B cell (primary cell): ENCODE results near the gene ATP23. TPM values are rescaled to one million over a fixed set of nuclear protein-coding genes. Genes with fewer than 3 reads are reported as not detected.

Source experiments
- ATAC-seq: fragments of 200-7000 bp; cut with Tn5 transposase; one replicate; pipeline ENCODE4 v1.10.0; 2021; ENCODE audit warnings: low read depth, mild to moderate bottlenecking, moderate number of reproducible peaks, moderate library complexity
- CTCF ChIA-PET: fragments of 350-600 bp; sonication (Branson Sonifier 250); formaldehyde crosslinking; loops from one replicate; lab custom pipeline; 2021; ENCODE audit warnings: antibody characterized with exemption, inconsistent platforms; lab: Charles Lee
- POLR2A ChIA-PET: fragments of 350-600 bp; sonication (Branson Sonifier 250); formaldehyde crosslinking; loops from one replicate; lab custom pipeline; 2021; ENCODE audit warnings: antibody characterized with exemption; lab: Charles Lee
- DNase-seq: peaks from one replicate; pipeline ENCODE4 v3.0.0; 2013
- H2AFZ ChIP-seq: 2 replicates; pipeline ENCODE4 v1.6.1; 2012; ENCODE audit warnings: mild to moderate bottlenecking, low read depth, low read length; ENCODE audit not compliant: insufficient read depth, poor library complexity, severe bottlenecking
- H3K27ac ChIP-seq, 2 donors: 1 replicate in 1 of 2; 2 replicates in 1 of 2; pipeline ENCODE4 v1.5.1; 2012 to 2013; ENCODE audit warnings: low read length in 2 of 2, mild to moderate bottlenecking in 2 of 2, moderate library complexity in 1 of 2
- H3K27me3 ChIP-seq, 4 experiments: fragments of 200-600 bp in 1 of 4; sonication (generic) in 1 of 4; replicated peaks in 1 of 4; 1 replicate in 2 of 4; 2 replicates in 2 of 4; pipeline versions ENCODE4 v1.6.1 to v1.7.0; 2013 to 2016; ENCODE audit warnings: low read length in 3 of 4, mild to moderate bottlenecking in 2 of 4, mixed read lengths in 1 of 4, moderate library complexity in 1 of 4; ENCODE audit not compliant: insufficient read depth in 4 of 4, control insufficient read depth in 3 of 4; ENCODE audit errors: control extremely low read depth in 1 of 4
- H3K36me3 ChIP-seq, 2 experiments: replicated peaks in 1 of 2; 1 replicate in 1 of 2; 2 replicates in 1 of 2; pipeline versions ENCODE4 v1.6.1 to v1.7.1; 2013; ENCODE audit warnings: low read length in 1 of 2; ENCODE audit not compliant: insufficient read depth in 2 of 2, control insufficient read depth in 1 of 2; ENCODE audit errors: control extremely low read depth in 1 of 2, extremely low read depth in 1 of 2
- H3K4me1 ChIP-seq, 2 donors: fragments of 200-600 bp in 1 of 2; sonication (generic) in 1 of 2; 1 replicate in 1 of 2; 2 replicates in 1 of 2; pipeline versions ENCODE4 v1.5.1 to v1.6.1; 2013 to 2017; ENCODE audit warnings: low read length in 2 of 2; ENCODE audit not compliant: control insufficient read depth in 2 of 2, insufficient read depth in 2 of 2
- H3K4me2 ChIP-seq: replicated peaks from 2 replicates; pipeline ENCODE3; 2012; ENCODE audit warnings: mild to moderate bottlenecking, low read depth, low read length; ENCODE audit not compliant: poor library complexity, severe bottlenecking
- H3K4me3 ChIP-seq, 5 experiments: fragments of 200-600 bp in 1 of 5; sonication (generic) in 1 of 5; 1 replicate in 3 of 5; 2 replicates in 2 of 5; pipeline versions ENCODE4 v1.5.1 to v1.7.0; 2011 to 2016; ENCODE audit warnings: low read length in 4 of 5, mild to moderate bottlenecking in 4 of 5, low read depth in 2 of 5, control low read depth in 1 of 5, moderate library complexity in 1 of 5; ENCODE audit not compliant: insufficient read depth in 1 of 5; ENCODE audit errors: control extremely low read depth in 1 of 5, extremely low read depth in 1 of 5
- H3K79me2 ChIP-seq: fragments of 200-600 bp; sonication (generic); one replicate; pipeline ENCODE4 v1.6.0; 2016; ENCODE audit warnings: low read length; ENCODE audit not compliant: control insufficient read depth, insufficient read depth
- H3K9ac ChIP-seq: fragments of 200-600 bp; sonication (generic); 2 replicates; pipeline ENCODE4 v1.6.1; 2017; ENCODE audit warnings: mild to moderate bottlenecking, low read length, moderate library complexity
- H3K9me3 ChIP-seq, 3 donors: one replicate each; pipeline versions ENCODE4 v1.6.1 to v1.7.1; 2013; ENCODE audit warnings: low read length in 2 of 3; ENCODE audit not compliant: control insufficient read depth in 2 of 3, insufficient read depth in 1 of 3; ENCODE audit errors: control extremely low read depth in 1 of 3
- H4K20me1 ChIP-seq: 2 replicates; pipeline ENCODE4 v1.6.0; 2012; ENCODE audit warnings: mild to moderate bottlenecking, low read length; ENCODE audit not compliant: insufficient read depth, control insufficient read depth, poor library complexity, severe bottlenecking
- H3K27ac Mint-ChIP-seq: one replicate; pipeline ENCODE4 v1.8.0; 2021; ENCODE audit warnings: mixed read lengths
- H3K27me3 Mint-ChIP-seq: one replicate; pipeline ENCODE4 v1.8.0; 2021; ENCODE audit warnings: mixed read lengths
- H3K4me1 Mint-ChIP-seq: one replicate; pipeline ENCODE4 v1.8.0; 2021; ENCODE audit warnings: mixed read lengths
- H3K4me3 Mint-ChIP-seq: one replicate; pipeline ENCODE4 v1.8.0; 2021; ENCODE audit warnings: mixed read lengths
- H3K9me3 Mint-ChIP-seq: one replicate; pipeline ENCODE4 v1.8.0; 2022; ENCODE audit warnings: mixed read lengths; ENCODE audit not compliant: insufficient read depth
- EZH2 ChIP-seq: IDR thresholded peaks from 2 replicates; pipeline ENCODE4 v1.6.1; 2012; ENCODE audit warnings: borderline replicate concordance, low read depth, mild to moderate bottlenecking, moderate library complexity, low read length; ENCODE audit not compliant: insufficient read depth, poor library complexity, severe bottlenecking
- WGBS: methylation state at CpG from one replicate; pipeline ENCODE4 v1.1.5; 2013; ENCODE audit warnings: missing lambda C conversion rate; ENCODE audit not compliant: insufficient coverage; 5-methylcytosine and 5-hydroxymethylcytosine counted together
- intact Hi-C: fragments of 100-400 bp; cut with micrococcal nuclease; formaldehyde crosslinking; loops from one replicate; pipeline ENCODE4 v1.10.0; 2022
- polyA plus RNA-seq: library from polyadenylated mRNA; depleted of rRNA; stranded (reverse); fragments of >200 nt; gene quantifications from 2 replicates; pipeline ENCODE4 v1.2.3, GENCODE V29; 2012
- total RNA-seq, 2 donors: library from RNA; stranded (reverse); fragments of 120-200 nt in 1 of 2; gene quantifications; 1 replicate in 1 of 2; 2 replicates in 1 of 2; pipeline versions ENCODE4 v1.2.3 to v1.2.4, GENCODE V29; 2013 to 2022
- TF ChIP-seq, protein P1 (sequence below): fragments of 200-600 bp; IDR thresholded peaks from one replicate; pipeline ENCODE4 v1.8.0; 2022; ENCODE audit warnings: antibody characterized with exemption, mild to moderate bottlenecking

ATP23 gene
- total and polyA plus RNA-seq, 2 donors (not counting 1 experiment from before 2014, with no cell fraction given), result 6.2 to 16.3 TPM

DNA sequence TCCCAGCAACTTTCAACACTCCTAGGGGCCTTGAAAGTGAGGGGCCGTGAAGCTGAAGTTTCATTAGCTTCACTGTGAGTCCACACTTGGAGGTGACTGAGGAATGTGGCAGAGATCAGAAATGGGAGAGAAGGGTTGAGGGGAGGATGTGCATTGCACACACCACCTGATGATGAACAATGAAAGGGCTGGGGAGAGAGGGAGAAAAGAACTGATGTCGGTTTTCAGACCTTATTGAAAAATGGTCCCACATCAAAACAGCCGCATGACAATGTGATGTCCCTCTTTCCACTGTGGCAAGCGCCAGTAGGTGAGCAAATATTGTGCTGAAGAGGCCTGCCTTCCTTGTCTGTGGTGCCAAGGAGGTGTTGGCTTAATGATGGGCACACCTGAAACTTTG is 32.3 kb upstream of the ATP23 start:
- H3K27ac Mint-ChIP-seq, result no peak overlapping the region
- ChIA-PET POLR2A (interaction anchor here (0.6 kb wide), 1 partner anchor 24 kb away, joined by 11 read pairs; no protein-coding TSS in a partner anchor), CTCF (interaction anchor here (1.2 to 8.5 kb wide), 3 partner anchors 73 to 126 kb away, joined by 4 to 182 read pairs (median 10); partner anchors contain the start of gene TSFM)

DNA sequence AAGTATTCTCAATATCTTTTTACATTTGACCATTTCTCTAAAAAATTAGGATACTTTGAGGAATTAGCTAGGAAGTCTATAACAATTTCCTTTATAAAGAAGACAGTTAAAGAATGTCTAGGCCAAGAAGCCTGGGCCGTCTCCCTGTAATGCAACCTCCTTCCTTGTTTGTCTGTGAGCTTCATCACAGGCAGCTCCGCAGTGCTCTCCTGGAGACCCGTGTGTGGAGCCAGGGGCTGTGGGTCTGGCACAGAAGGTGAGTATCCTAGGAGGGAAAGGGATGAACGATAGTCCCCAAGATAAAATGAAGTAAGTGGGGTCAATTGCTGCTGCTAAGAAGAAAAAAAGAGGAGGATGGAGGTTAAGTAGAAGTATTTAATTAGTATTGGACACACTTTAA is 31.8 kb upstream of the ATP23 start:
- H3K36me3 ChIP-seq, result no peaks in the 10 kb centered on the region
- no peaks in the 10 kb centered on the region for H4K20me1 ChIP-seq
- DNase-seq (no peak), ATAC-seq (no peak)
- Mint-ChIP-seq H3K27ac (no peak overlapping the region), H3K9me3 (no peaks in the 10 kb centered on the region), H3K4me1 (peaks cover 5% of the 10 kb centered on the region), H3K4me3 (no peak overlapping the region), H3K27me3 (peaks cover 30% of the 10 kb centered on the region)
- intact Hi-C loops, result no loop called here
- peaks cover 3 to 4% of the 10 kb centered on the region in 2 donors for H3K4me1 ChIP-seq
- ChIA-PET POLR2A (no interaction called here), CTCF (interaction anchor here (1.2 to 2.6 kb wide), 2 partner anchors 106 to 127 kb away, joined by 4 to 10 read pairs; partner anchors contain the start of gene TSFM)
- no peak overlapping the region for H2AFZ ChIP-seq
- H3K9me3 ChIP-seq, result no peaks in the 10 kb centered on the region
- H3K79me2 ChIP-seq, result peaks cover 10% of the 10 kb centered on the region
- H3K4me2 ChIP-seq, result no peak overlapping the region
- H3K4me3 ChIP-seq, result no peak overlapping the region
- TF ChIP-seq, protein P1, sequence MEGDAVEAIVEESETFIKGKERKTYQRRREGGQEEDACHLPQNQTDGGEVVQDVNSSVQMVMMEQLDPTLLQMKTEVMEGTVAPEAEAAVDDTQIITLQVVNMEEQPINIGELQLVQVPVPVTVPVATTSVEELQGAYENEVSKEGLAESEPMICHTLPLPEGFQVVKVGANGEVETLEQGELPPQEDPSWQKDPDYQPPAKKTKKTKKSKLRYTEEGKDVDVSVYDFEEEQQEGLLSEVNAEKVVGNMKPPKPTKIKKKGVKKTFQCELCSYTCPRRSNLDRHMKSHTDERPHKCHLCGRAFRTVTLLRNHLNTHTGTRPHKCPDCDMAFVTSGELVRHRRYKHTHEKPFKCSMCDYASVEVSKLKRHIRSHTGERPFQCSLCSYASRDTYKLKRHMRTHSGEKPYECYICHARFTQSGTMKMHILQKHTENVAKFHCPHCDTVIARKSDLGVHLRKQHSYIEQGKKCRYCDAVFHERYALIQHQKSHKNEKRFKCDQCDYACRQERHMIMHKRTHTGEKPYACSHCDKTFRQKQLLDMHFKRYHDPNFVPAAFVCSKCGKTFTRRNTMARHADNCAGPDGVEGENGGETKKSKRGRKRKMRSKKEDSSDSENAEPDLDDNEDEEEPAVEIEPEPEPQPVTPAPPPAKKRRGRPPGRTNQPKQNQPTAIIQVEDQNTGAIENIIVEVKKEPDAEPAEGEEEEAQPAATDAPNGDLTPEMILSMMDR, result no peak
- no peak for TF ChIP-seq EZH2
- no peak overlapping the region for H3K27ac ChIP-seq
- no peak overlapping the region for H3K9ac ChIP-seq
- H3K27me3 ChIP-seq, result peaks cover 0 to 9% (median 4%) of the 10 kb centered on the region in 4 experiments
- WGBS, result 92% methylated on average over 2 of the region's 4 CpGs

More for the DNA sequence above, 32.3 kb upstream of the ATP23 start:
- Histone ChIP-seq H2AFZ (no peak overlapping the region), H3K79me2 (peaks cover 10% of the 10 kb centered on the region), H3K4me1 (peaks cover 3 to 4% of the 10 kb centered on the region in 2 donors), H3K27ac (no peak overlapping the region), H3K27me3 (peaks cover 0 to 9% (median 4%) of the 10 kb centered on the region in 4 experiments), H3K9ac (no peak overlapping the region), H3K4me3 (no peak overlapping the region), H3K36me3 (no peaks in the 10 kb centered on the region), H3K9me3 (no peaks in the 10 kb centered on the region), H3K4me2 (no peak overlapping the region), H4K20me1 (no peaks in the 10 kb centered on the region)
- Mint-ChIP-seq H3K9me3 (no peaks in the 10 kb centered on the region), H3K27me3 (peaks cover 25% of the 10 kb centered on the region), H3K4me1 (peaks cover 5% of the 10 kb centered on the region), H3K4me3 (no peak overlapping the region)
- WGBS, result 100% methylated on average over 3 of the region's 4 CpGs
- ATAC-seq, result no peak
- intact Hi-C loops, result no loop called here
- TF ChIP-seq EZH2, result no peak
- TF ChIP-seq, protein P1, result no peak
- DNase-seq, result no peak
